GM19351 (cell line): ENCODE measurements around the gene USH1C.

Experiments
- ATAC-seq: cut with Tn5 transposase; IDR thresholded peaks from one replicate; pipeline ENCODE4 v1.9.1; 2021; ENCODE audit warnings: mild to moderate bottlenecking, moderate library complexity; ENCODE audit not compliant: unreplicated experiment

The USH1C gene

GRCh38 chr11:17443926-17444690 is 100.1 kb downstream of the USH1C start:
- ATAC-seq: no peak
